ENCODE data around the gene SELENOH. TPM values are rescaled to one million over a fixed set of nuclear protein-coding genes. Genes with fewer than 3 reads are reported as not detected.
"Not testable (repeated sequence)": the region's sequence is repeated elsewhere in the genome, so short reads cannot be mapped to it uniquely, and the experiment has no call there.

The SELENOH gene
- polyA plus RNA-seq, 1 experiment, result 104 TPM

GRCh38 chr11:57712256-57713150 lies 28.8 kb upstream of the SELENOH start, which contains the start of gene TMX2:
Gene TMX2, plus strand, starts transcription at chr11:57712593. Its CDS starts 26 bp downstream, at chr11:57712619.
- Histone ChIP-seq H3K27me3 (ENCODE audit: control insufficient read depth, insufficient read depth, low read length) (no peaks in the 10 kb centered on the region), H3K9me3 (ENCODE audit: control insufficient read depth, insufficient read depth, low read length) (no peaks in the 10 kb centered on the region), H3K4me3 (ENCODE audit: low read depth, low read length) (peak within 1 kb of the TSS; percentile 100), H3K27ac (ENCODE audit: low read depth, low read length) (peak within 1 kb of the TSS; percentile 68)
- CTCF ChIA-PET, result interaction anchor here (0.6 kb wide), 2 partner anchors 12 to 15 kb away, joined by 3 to 4 read pairs; no protein-coding TSS in a partner anchor
- peak; percentile 98 for DNase-seq (ENCODE audit: low read depth, low spot score)
- POLR2A ChIA-PET, result interaction anchor here (0.5 to 1.0 kb wide), 6 partner anchors 10 to 88 kb away, joined by 3 to 7 read pairs (median 4); partner anchors contain the start of gene SELENOH
- TF ChIP-seq, protein P1, sequence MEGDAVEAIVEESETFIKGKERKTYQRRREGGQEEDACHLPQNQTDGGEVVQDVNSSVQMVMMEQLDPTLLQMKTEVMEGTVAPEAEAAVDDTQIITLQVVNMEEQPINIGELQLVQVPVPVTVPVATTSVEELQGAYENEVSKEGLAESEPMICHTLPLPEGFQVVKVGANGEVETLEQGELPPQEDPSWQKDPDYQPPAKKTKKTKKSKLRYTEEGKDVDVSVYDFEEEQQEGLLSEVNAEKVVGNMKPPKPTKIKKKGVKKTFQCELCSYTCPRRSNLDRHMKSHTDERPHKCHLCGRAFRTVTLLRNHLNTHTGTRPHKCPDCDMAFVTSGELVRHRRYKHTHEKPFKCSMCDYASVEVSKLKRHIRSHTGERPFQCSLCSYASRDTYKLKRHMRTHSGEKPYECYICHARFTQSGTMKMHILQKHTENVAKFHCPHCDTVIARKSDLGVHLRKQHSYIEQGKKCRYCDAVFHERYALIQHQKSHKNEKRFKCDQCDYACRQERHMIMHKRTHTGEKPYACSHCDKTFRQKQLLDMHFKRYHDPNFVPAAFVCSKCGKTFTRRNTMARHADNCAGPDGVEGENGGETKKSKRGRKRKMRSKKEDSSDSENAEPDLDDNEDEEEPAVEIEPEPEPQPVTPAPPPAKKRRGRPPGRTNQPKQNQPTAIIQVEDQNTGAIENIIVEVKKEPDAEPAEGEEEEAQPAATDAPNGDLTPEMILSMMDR (IDR thresholded peaks at IDR 0.05; ENCODE audit: low read depth, low read length), result no peak

- ChIA-PET POLR2A (no interaction called here), CTCF (interaction anchor here (1.2 to 2.1 kb wide), 2 partner anchors 87 to 810 kb away, joined by 5 to 11 read pairs; no protein-coding TSS in a partner anchor)
These were observed 27.5 kb upstream of the SELENOH start for GRCh38 chr11:57713835-57714234.

DNA sequence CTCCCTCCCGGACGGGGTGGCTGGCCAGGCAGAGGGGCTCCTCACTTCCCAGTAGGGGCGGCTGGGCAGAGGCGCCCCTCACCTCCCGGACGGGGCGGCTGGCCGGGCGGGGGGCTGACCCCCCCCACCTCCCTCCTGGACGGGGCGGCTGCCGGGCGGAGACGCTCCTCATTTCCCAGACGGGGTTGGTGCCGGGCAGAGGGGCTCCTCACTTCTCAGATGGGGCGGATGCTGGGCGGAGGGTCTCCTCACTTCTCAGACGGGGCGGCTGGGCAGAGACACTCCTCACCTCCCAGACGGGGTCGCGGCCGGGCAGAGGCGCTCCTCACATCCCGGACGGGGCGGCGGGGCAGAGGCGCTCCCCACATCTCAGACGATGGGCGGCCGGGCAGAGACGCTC lies 24.6 kb upstream of the SELENOH start:
- POLR2A ChIA-PET; H3K9me3 ChIP-seq (ENCODE audit: control insufficient read depth, insufficient read depth, low read length); CTCF ChIA-PET: not testable (repeated sequence)

More at GRCh38 chr11:57713835-57714234, 27.5 kb upstream of the SELENOH start:
- DNase-seq (ENCODE audit: low read depth, low spot score), result no peak
- Histone ChIP-seq H3K9me3 (ENCODE audit: control insufficient read depth, insufficient read depth, low read length) (no peaks in the 10 kb centered on the region), H3K27me3 (ENCODE audit: control insufficient read depth, insufficient read depth, low read length) (no peaks in the 10 kb centered on the region), H3K27ac (ENCODE audit: low read depth, low read length) (no peak overlapping the region), H3K4me3 (ENCODE audit: low read depth, low read length) (peak overlapping the region; percentile 100)
- TF ChIP-seq, protein P1 (IDR thresholded peaks at IDR 0.05; ENCODE audit: low read depth, low read length), result no peak

GRCh38 chr11:57727185-57727584 lies 14.1 kb upstream of the SELENOH start:
- TF ChIP-seq, protein P1 (IDR thresholded peaks at IDR 0.05; ENCODE audit: low read depth, low read length), result no peak
- H3K27ac ChIP-seq (ENCODE audit: low read depth, low read length), result no peak overlapping the region
- no peaks in the 10 kb centered on the region for H3K9me3 ChIP-seq (ENCODE audit: control insufficient read depth, insufficient read depth, low read length)
- H3K4me3 ChIP-seq (ENCODE audit: low read depth, low read length), result no peak overlapping the region
- H3K27me3 ChIP-seq (ENCODE audit: control insufficient read depth, insufficient read depth, low read length), result no peaks in the 10 kb centered on the region
- ChIA-PET POLR2A (no interaction called here), CTCF (no interaction called here)
- DNase-seq (ENCODE audit: low read depth, low spot score), result no peak

More for the DNA sequence above, 24.6 kb upstream of the SELENOH start:
- H3K27me3 ChIP-seq (ENCODE audit: control insufficient read depth, insufficient read depth, low read length); DNase-seq (ENCODE audit: low read depth, low spot score); H3K27ac ChIP-seq (ENCODE audit: low read depth, low read length); H3K4me3 ChIP-seq (ENCODE audit: low read depth, low read length): not testable (repeated sequence)

DNA sequence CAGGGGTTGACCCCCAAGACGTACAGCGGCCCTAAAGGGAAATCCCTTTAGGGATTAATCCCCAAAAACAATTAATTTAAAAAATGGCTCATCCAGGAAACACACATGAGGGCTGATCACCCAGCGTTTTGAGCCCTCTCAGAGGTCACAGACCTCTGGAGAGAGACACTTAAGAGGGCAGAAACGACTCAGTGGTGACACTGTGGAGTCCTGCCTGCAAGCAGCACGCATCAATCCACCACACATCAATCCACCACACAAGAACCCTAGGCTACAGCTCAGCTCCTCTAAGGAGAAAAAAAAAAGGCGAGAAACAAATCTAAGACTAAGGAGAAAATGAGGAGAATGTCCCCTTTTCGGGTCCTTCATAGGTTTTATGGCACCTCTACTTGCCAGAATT lies 12.5 kb upstream of the SELENOH start:
- POLR2A ChIA-PET, result interaction anchor here (1.2 kb wide), 1 partner anchor 12 kb away, joined by 3 read pairs; the partner anchor contains the start of gene SELENOH

More for the DNA sequence above, 12.5 kb upstream of the SELENOH start:
- TF ChIP-seq, protein P1 (IDR thresholded peaks at IDR 0.05; ENCODE audit: low read depth, low read length), result no peak
- DNase-seq (ENCODE audit: low read depth, low spot score), result no peak
- Histone ChIP-seq H3K27me3 (ENCODE audit: control insufficient read depth, insufficient read depth, low read length) (no peaks in the 10 kb centered on the region), H3K4me3 (ENCODE audit: low read depth, low read length) (no peak overlapping the region), H3K9me3 (ENCODE audit: control insufficient read depth, insufficient read depth, low read length) (no peaks in the 10 kb centered on the region), H3K27ac (ENCODE audit: low read depth, low read length) (no peak overlapping the region)
- CTCF ChIA-PET, result interaction anchor here (1.3 kb wide), 1 partner anchor 72 kb away, joined by 3 read pairs; no protein-coding TSS in a partner anchor
